ENCODE results near the gene MCRIP1. TPM values are rescaled to one million over a fixed set of nuclear protein-coding genes. Genes with fewer than 3 reads are reported as not detected.

MCRIP1 gene
- total and polyA plus RNA-seq, 4 donors, result 16.6 to 42.0 (median 26.2) TPM

DNA sequence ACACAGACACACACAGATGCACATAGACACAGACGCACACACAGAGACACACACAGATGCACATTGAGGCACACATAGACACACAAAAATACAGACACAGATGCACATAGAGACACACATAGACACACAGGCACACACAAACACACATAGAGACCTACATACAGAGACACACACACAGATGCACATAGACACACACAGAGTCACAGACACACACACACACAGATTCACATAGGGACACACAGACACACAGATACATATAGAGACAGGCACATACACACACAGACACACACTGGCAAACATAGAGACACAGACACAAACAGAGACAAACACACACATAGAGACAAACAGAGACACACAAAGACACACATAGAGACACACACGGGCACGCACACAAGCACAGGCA, 39.0 kb downstream of the MCRIP1 start:
- no peak for TF ChIP-seq SP1 (IDR thresholded peaks at IDR 0.05)
- TF ChIP-seq, protein P1, sequence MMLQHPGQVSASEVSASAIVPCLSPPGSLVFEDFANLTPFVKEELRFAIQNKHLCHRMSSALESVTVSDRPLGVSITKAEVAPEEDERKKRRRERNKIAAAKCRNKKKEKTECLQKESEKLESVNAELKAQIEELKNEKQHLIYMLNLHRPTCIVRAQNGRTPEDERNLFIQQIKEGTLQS (IDR thresholded peaks at IDR 0.05), result no peak
- no peak for TF ChIP-seq RXRA (IDR thresholded peaks at IDR 0.05)
- TF ChIP-seq TAF1 (conservative IDR thresholded peaks at IDR 0.05), result no peak
- no peak for TF ChIP-seq HNF4G (IDR thresholded peaks at IDR 0.05)
- TF ChIP-seq, protein P2, sequence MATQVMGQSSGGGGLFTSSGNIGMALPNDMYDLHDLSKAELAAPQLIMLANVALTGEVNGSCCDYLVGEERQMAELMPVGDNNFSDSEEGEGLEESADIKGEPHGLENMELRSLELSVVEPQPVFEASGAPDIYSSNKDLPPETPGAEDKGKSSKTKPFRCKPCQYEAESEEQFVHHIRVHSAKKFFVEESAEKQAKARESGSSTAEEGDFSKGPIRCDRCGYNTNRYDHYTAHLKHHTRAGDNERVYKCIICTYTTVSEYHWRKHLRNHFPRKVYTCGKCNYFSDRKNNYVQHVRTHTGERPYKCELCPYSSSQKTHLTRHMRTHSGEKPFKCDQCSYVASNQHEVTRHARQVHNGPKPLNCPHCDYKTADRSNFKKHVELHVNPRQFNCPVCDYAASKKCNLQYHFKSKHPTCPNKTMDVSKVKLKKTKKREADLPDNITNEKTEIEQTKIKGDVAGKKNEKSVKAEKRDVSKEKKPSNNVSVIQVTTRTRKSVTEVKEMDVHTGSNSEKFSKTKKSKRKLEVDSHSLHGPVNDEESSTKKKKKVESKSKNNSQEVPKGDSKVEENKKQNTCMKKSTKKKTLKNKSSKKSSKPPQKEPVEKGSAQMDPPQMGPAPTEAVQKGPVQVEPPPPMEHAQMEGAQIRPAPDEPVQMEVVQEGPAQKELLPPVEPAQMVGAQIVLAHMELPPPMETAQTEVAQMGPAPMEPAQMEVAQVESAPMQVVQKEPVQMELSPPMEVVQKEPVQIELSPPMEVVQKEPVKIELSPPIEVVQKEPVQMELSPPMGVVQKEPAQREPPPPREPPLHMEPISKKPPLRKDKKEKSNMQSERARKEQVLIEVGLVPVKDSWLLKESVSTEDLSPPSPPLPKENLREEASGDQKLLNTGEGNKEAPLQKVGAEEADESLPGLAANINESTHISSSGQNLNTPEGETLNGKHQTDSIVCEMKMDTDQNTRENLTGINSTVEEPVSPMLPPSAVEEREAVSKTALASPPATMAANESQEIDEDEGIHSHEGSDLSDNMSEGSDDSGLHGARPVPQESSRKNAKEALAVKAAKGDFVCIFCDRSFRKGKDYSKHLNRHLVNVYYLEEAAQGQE (IDR thresholded peaks at IDR 0.05), result no peak
- TF ChIP-seq, protein P3, sequence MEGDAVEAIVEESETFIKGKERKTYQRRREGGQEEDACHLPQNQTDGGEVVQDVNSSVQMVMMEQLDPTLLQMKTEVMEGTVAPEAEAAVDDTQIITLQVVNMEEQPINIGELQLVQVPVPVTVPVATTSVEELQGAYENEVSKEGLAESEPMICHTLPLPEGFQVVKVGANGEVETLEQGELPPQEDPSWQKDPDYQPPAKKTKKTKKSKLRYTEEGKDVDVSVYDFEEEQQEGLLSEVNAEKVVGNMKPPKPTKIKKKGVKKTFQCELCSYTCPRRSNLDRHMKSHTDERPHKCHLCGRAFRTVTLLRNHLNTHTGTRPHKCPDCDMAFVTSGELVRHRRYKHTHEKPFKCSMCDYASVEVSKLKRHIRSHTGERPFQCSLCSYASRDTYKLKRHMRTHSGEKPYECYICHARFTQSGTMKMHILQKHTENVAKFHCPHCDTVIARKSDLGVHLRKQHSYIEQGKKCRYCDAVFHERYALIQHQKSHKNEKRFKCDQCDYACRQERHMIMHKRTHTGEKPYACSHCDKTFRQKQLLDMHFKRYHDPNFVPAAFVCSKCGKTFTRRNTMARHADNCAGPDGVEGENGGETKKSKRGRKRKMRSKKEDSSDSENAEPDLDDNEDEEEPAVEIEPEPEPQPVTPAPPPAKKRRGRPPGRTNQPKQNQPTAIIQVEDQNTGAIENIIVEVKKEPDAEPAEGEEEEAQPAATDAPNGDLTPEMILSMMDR (IDR thresholded peaks at IDR 0.05; ENCODE audit: low read depth, low read length, missing input control), result no peak

DNA sequence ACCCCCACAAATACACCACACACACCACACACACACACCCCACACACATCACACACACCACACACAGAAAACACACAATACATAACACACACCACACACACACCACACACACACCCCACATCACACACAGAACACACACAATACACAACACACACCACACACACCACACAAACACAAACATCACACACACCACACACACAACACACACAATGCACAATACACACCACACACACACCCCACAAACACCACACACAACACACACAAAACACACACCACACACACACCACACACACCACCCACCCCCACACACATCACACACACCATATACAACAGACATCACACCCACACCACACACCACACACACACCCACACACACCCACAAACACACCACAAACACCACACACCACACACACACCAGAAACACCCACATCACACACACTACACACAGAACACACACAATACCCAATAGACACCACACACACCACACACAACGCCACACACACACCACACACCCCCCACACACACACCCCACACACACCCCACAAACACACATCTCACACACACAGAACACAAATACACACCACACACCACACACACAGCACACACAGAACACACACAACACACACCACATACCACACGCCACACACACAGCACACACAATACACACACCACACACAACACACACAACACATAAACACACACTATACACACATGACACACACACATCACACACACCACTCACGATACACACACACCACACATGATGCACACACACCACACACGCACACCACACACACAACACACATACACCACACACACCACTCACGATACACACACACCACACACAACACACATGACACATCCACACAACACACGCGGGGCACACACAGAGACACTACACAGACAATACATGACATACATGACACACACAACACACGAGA, 40.1 kb downstream of the MCRIP1 start:
- WGBS, result 91% methylated on average over 8 of the region's 8 CpGs
- DNase-seq (ENCODE audit: low spot score), result no peak
- H3K27me3 ChIP-seq (ENCODE audit: control insufficient read depth in 4 of 4, insufficient read depth in 4 of 4, low read length in 3 of 4), result no peaks in the 10 kb centered on the region
- H3K4me3 ChIP-seq (ENCODE audit: low read depth in 1 of 3, low read length in 3 of 3), result no peak overlapping the region
- no peaks in the 10 kb centered on the region for H3K4me1 ChIP-seq (ENCODE audit: control insufficient read depth in 4 of 4, insufficient read depth in 4 of 4, low read length in 3 of 4)
- no peak overlapping the region for H3K9ac ChIP-seq (ENCODE audit: low read depth in 1 of 2, low read length in 2 of 2)
- TF ChIP-seq RAD21 (IDR thresholded peaks at IDR 0.05) (no peak), YY1 (IDR thresholded peaks at IDR 0.05) (no peak), TAF1 (conservative IDR thresholded peaks at IDR 0.05) (no peak), HNF4G (IDR thresholded peaks at IDR 0.05) (no peak), NR2F2 (IDR thresholded peaks at IDR 0.05) (no peak), RXRA (IDR thresholded peaks at IDR 0.05) (no peak), JUND (IDR thresholded peaks at IDR 0.05) (no peak), GABPA (IDR thresholded peaks at IDR 0.05 in 1 of 2, conservative IDR thresholded peaks at IDR 0.05 in 1 of 2) (no peak)
- TF ChIP-seq, protein P2 (IDR thresholded peaks at IDR 0.05), result no peak
- TF ChIP-seq, protein P4, sequence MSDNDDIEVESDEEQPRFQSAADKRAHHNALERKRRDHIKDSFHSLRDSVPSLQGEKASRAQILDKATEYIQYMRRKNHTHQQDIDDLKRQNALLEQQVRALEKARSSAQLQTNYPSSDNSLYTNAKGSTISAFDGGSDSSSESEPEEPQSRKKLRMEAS (IDR thresholded peaks at IDR 0.05), result no peak
- TF ChIP-seq, protein P1 (IDR thresholded peaks at IDR 0.05), result no peak
- no peaks in the 10 kb centered on the region for H3K36me3 ChIP-seq (ENCODE audit: control insufficient read depth in 4 of 4, insufficient read depth in 3 of 4, low read depth in 1 of 4, low read length in 3 of 4)
- H3K27ac ChIP-seq (ENCODE audit: low read depth in 1 of 2, low read length in 2 of 2), result no peak overlapping the region
- no peaks in the 10 kb centered on the region for H3K9me3 ChIP-seq (ENCODE audit: control insufficient read depth in 4 of 4, low read length in 3 of 4)

More for the DNA sequence above, 39.0 kb downstream of the MCRIP1 start:
- no peak overlapping the region for H3K9ac ChIP-seq (ENCODE audit: low read depth in 1 of 2, low read length in 2 of 2)
- H3K27me3 ChIP-seq (ENCODE audit: control insufficient read depth in 4 of 4, insufficient read depth in 4 of 4, low read length in 3 of 4), result no peaks in the 10 kb centered on the region
- WGBS, result 90% methylated on average over 3 of the region's 3 CpGs
- H3K9me3 ChIP-seq (ENCODE audit: control insufficient read depth in 4 of 4, low read length in 3 of 4), result no peaks in the 10 kb centered on the region
- no peak overlapping the region for H3K4me3 ChIP-seq (ENCODE audit: low read depth in 1 of 3, low read length in 3 of 3)
- no peak for DNase-seq (ENCODE audit: low spot score)
- no peak overlapping the region for H3K27ac ChIP-seq (ENCODE audit: low read depth in 1 of 2, low read length in 2 of 2)
- H3K4me1 ChIP-seq (ENCODE audit: control insufficient read depth in 4 of 4, insufficient read depth in 4 of 4, low read length in 3 of 4), result no peaks in the 10 kb centered on the region
- H3K36me3 ChIP-seq (ENCODE audit: control insufficient read depth in 4 of 4, insufficient read depth in 3 of 4, low read depth in 1 of 4, low read length in 3 of 4), result no peaks in the 10 kb centered on the region

Measured in liver (tissue), 9 donors.